Esophagus squamous epithelium (tissue), 5 donors: Measurements from ENCODE around the gene KIFC3. TPM values are rescaled to one million over a fixed set of nuclear protein-coding genes. Genes with fewer than 3 reads are reported as not detected.

Source experiments
- DNase-seq: peaks from one replicate; lab custom pipeline; 2025; lab: John Stamatoyannopoulos, UW
- H3K27ac ChIP-seq, 4 donors: fragments of 200-600 bp; sonication (generic); one replicate each; pipeline ENCODE4 v1.5.1; 2016 to 2019; ENCODE audit warnings: mild to moderate bottlenecking in 1 of 4
- H3K27me3 ChIP-seq, 4 donors: fragments of 200-600 bp; sonication (generic); 1 replicate in 3 of 4; 2 replicates in 1 of 4; pipeline versions ENCODE4 v1.5.1 to v1.6.0; 2017 to 2021; ENCODE audit warnings: antibody characterized with exemption in 1 of 4
- H3K36me3 ChIP-seq, 3 donors: fragments of 200-600 bp; sonication (generic); one replicate each; pipeline ENCODE4 v1.5.1; 2016 to 2019
- H3K4me1 ChIP-seq, 3 donors: fragments of 200-600 bp; sonication (generic); one replicate each; pipeline ENCODE4 v1.5.1; 2017 to 2019
- H3K4me3 ChIP-seq, 4 donors: fragments of 200-600 bp; sonication (generic); 1 replicate in 3 of 4; 2 replicates in 1 of 4; pipeline ENCODE4 v1.5.1; 2016 to 2019; ENCODE audit warnings: mild to moderate bottlenecking in 2 of 4, moderate library complexity in 1 of 4
- H3K9me3 ChIP-seq, 3 donors: fragments of 200-600 bp; sonication (generic); one replicate each; pipeline ENCODE4 v1.5.1; 2016 to 2019
- CTCF ChIP-seq, 6 experiments: fragments of 450-650 bp in 4 of 6; fragments of 200-600 bp in 2 of 6; sonication (generic) in 2 of 6; IDR thresholded peaks; one replicate each; pipeline ENCODE4 v1.5.1; 2016 to 2019; ENCODE audit warnings: antibody characterized with exemption in 6 of 6, mild to moderate bottlenecking in 4 of 6, moderate library complexity in 4 of 6
- POLR2A ChIP-seq, 4 donors: fragments of 450-650 bp; IDR thresholded peaks; one replicate each; pipeline ENCODE4 v1.6.1; 2017; ENCODE audit warnings: antibody characterized with exemption in 4 of 4, mild to moderate bottlenecking in 4 of 4, moderate library complexity in 3 of 4
- WGBS, 2 donors: methylation state at CpG; one replicate each; pipeline ENCODE4 v1.1.5; 2018; 5-methylcytosine and 5-hydroxymethylcytosine counted together
- intact Hi-C: fragments of 100-400 bp; cut with DNase I; formaldehyde crosslinking; loops from one replicate; pipeline ENCODE4 v1.15.0; 2022
- total RNA-seq, 4 donors: library from RNA; depleted of rRNA; stranded (reverse); fragments of >200 nt; gene quantifications; one replicate each; pipeline ENCODE4 v1.1.0, GENCODE V29; 2016
- donor health status: DM: yes; HTN: yes; CAD: no.

Gene KIFC3
- total RNA-seq, 4 donors from 2014 or later: 14.8 to 72.4 (median 43.5) TPM

- H3K4me3 ChIP-seq: no peak overlapping the region
- DNase-seq: no peak
- 83% methylated on average over 1 to 2 of the region's 14 CpGs for WGBS, 2 donors
- no peaks in the 10 kb centered on the region for H3K4me1 ChIP-seq
- no peaks in the 10 kb centered on the region for H3K9me3 ChIP-seq
- TF ChIP-seq POLR2A (IDR thresholded peaks at IDR 0.05): no peak
- H3K27me3 ChIP-seq: no peaks in the 10 kb centered on the region
- no peaks in the 10 kb centered on the region for H3K36me3 ChIP-seq
- intact Hi-C loops: no loop called here
- no peak overlapping the region for H3K27ac ChIP-seq
These were observed 73.7 kb downstream of the KIFC3 start for GRCh38 chr16:57728336-57729181.

- Histone ChIP-seq H3K9me3 (no peaks in the 10 kb centered on the region), H3K4me3 (no peak overlapping the region), H3K36me3 (no peaks in the 10 kb centered on the region), H3K27me3 (peaks cover 0 to under 1% (median 0%) of the 10 kb centered on the region in 4 donors), H3K27ac (no peak overlapping the region), H3K4me1 (no peaks in the 10 kb centered on the region)
- intact Hi-C loops: no loop called here
- no peak for DNase-seq
- TF ChIP-seq CTCF (IDR thresholded peaks at IDR 0.05) (no peak), POLR2A (IDR thresholded peaks at IDR 0.05) (no peak)
- 46 to 55% methylated on average over 3 to 4 of the region's 4 CpGs for WGBS, 2 donors
These were observed 74.7 kb downstream of the KIFC3 start for GRCh38 chr16:57727610-57728009.

- intact Hi-C loops: no loop called here
- WGBS, 2 donors: 69 to 75% methylated on average over 6 to 7 of the region's 7 CpGs
- DNase-seq: no peak
These were observed 75.8 kb downstream of the KIFC3 start for GRCh38 chr16:57726433-57726947.

GRCh38 chr16:57725976-57726375, 76.3 kb downstream of the KIFC3 start:
- Histone ChIP-seq H3K36me3 (no peaks in the 10 kb centered on the region), H3K27ac (no peak overlapping the region), H3K4me3 (no peak overlapping the region), H3K27me3 (peaks cover 0 to 7% (median 0%) of the 10 kb centered on the region in 4 donors), H3K9me3 (no peaks in the 10 kb centered on the region), H3K4me1 (no peaks in the 10 kb centered on the region)
- TF ChIP-seq POLR2A (IDR thresholded peaks at IDR 0.05): no peak
- TF ChIP-seq CTCF (IDR thresholded peaks at IDR 0.05): no peak
- DNase-seq: no peak
- 71 to 93% methylated on average over 5 to 14 of the region's 30 CpGs for WGBS, 2 donors
- intact Hi-C loops: no loop called here

More at GRCh38 chr16:57726433-57726947, 75.8 kb downstream of the KIFC3 start:
- Histone ChIP-seq H3K9me3 (no peaks in the 10 kb centered on the region), H3K4me1 (no peaks in the 10 kb centered on the region), H3K27ac (no peak overlapping the region), H3K4me3 (no peak overlapping the region), H3K27me3 (peaks cover 0 to 7% (median 0%) of the 10 kb centered on the region in 4 donors), H3K36me3 (no peaks in the 10 kb centered on the region)
- TF ChIP-seq POLR2A (IDR thresholded peaks at IDR 0.05): no peak
- TF ChIP-seq CTCF (IDR thresholded peaks at IDR 0.05): no peak

- Histone ChIP-seq H3K36me3 (no peaks in the 10 kb centered on the region), H3K4me3 (no peak overlapping the region), H3K27me3 (peaks cover 0 to 7% (median 0%) of the 10 kb centered on the region in 4 donors), H3K27ac (no peak overlapping the region), H3K9me3 (no peaks in the 10 kb centered on the region), H3K4me1 (no peaks in the 10 kb centered on the region)
- 39 to 64% methylated on average over 3 to 4 of the region's 5 CpGs for WGBS, 2 donors
- TF ChIP-seq CTCF (IDR thresholded peaks at IDR 0.05): no peak
- TF ChIP-seq POLR2A (IDR thresholded peaks at IDR 0.05): no peak
- no peak for DNase-seq
- intact Hi-C loops: no loop called here
These were observed 76.7 kb downstream of the KIFC3 start for GRCh38 chr16:57725554-57725953.
